ENCODE results near the gene TP53.

- no peak for TF ChIP-seq CTCF (optimal IDR thresholded peaks at IDR 0.05 in 1 of 3, IDR thresholded peaks at IDR 0.05 in 1 of 3, conservative IDR thresholded peaks at IDR 0.05 in 1 of 3; ENCODE audit: extremely low read depth in 1 of 3, insufficient read depth in 2 of 3, low read length in 3 of 3)
- TF ChIP-seq EZH2 (IDR thresholded peaks at IDR 0.05; ENCODE audit: low read length), result no peak
Measured at GRCh38 chr17:7700510-7700909, 13.2 kb upstream of the TP53 start.
